Stimulated activated CD4-positive, alpha-beta T cell treated with anti-CD3 and anti-CD28 coated beads, TNF-alpha, amount 100 ng/mL, for 24 hours (primary cell): ENCODE results near the gene ATP8A2.

Source experiments
- DNase-seq, 3 experiments: peaks; one replicate each; pipeline ENCODE4 v3.0.0-alpha.2; 2020; ENCODE audit warnings: low read depth in 3 of 3

ATP8A2 gene

DNA sequence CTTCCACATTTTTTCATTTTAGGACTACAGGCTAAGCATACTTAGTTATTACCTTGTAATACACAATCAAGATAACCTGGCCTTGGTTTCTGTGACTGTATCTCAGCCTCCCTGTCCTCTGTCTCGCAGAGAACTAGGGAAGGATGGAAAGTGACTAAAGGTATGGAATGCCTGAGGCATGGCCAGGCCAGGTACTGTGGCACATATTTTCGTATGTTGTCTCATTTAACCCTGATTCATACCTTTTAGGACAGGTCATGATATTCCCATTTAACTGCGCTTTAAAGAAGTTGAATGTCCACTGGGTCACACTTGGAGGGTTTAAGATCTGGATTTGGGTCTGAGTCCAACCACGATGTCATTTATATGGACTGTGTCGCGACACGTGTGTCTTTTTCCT lies 357.4 kb downstream of the ATP8A2 start:
- no peak for DNase-seq

- DNase-seq = no peak
These were observed 359.3 kb downstream of the ATP8A2 start for GRCh38 chr13:25731037-25731436.

DNA sequence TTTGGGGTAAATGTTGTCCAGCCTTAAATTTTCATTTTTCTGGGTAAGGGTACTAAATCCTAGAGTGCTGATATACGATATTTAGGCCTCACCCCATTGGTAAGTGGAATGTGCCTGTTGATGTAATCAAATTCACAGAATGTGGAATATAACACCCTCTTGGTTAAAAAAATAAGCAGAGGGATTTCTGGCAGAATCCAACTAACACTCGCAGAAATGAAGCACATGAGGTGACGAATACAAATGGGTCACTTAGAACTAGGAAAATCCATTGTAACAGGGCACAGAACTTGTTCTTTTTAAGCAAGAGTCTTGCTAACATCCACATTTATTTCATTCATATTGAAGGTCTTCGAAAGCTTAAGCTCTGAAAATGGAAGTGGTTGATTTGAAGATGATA lies 359.8 kb downstream of the ATP8A2 start:
- no peak for DNase-seq

DNA sequence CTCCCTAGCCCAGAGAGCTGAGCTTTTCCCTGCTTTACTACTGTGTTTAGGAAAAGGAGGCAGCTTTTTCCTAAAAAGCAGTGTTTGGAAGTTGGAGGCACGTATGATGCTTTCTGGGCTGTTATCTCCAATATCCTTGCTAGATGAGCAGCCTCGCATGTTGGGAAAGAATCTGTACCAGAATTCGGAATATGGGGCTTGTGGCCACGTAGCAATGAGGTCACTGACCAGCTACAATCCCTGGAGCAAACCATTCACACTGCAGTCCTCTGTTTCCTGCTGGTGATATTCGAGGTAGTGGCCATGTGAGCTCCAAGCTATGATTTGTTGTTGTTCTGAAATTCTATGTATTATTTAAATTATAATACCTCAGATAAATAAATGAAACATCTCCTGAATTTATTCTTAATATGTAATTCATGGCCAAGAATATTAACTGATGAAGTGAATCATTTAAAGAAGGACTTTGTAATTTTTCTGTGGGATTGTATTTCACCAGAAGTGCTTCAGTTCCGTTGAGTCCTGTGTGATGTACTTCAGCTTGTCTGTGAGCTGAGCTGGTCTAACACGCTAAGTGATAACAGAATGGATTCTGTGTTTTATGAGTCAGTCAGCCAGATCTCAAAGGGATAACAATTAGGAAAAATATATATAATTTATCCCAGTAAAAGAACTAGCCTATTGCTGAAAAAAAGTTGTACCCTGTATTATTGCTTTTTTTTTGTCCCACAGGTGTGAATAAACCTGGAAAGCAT lies 360.5 kb downstream of the ATP8A2 start:
- DNase-seq = no peak

- DNase-seq = no peak
These were observed 361.3 kb downstream of the ATP8A2 start for GRCh38 chr13:25733001-25733491.

DNA sequence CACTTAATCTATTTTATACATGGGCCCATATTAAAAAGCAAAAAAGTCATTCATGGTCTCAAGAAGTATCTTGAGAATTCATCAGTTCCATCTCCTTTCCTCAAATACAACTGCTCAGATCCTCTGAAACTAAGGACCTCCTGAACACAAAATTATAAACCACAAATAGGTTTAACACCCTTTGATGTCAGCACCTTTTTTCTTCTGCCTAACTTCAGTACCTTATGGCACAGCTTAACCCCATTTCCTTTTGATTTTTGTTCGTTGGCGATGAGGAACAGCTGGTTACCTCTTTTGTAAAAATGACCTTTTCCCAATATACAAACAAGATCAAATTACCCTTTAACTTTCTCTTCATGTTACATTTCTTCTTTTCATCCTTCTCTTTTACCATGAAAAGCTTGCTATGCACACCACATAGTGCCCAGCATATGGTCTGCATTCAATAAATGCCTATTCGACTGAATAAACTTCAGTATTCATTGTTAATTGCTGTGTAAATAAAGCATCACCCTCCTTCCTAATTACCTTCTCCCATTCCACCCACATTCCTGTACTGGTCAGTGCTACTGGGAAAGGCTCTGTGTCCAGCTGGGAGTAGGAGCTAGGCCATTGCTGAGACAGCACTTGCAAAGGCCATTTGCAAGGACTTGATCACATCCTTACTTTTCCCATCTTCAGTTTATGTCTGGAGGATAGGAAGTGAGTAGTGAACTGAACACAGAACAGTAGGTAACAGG lies 362.1 kb downstream of the ATP8A2 start:
- no peak for DNase-seq

- DNase-seq = no peak
These were observed 366.8 kb downstream of the ATP8A2 start for GRCh38 chr13:25738342-25739196.

- no peak for DNase-seq
These were observed 367.6 kb downstream of the ATP8A2 start for GRCh38 chr13:25739376-25739775.

DNA sequence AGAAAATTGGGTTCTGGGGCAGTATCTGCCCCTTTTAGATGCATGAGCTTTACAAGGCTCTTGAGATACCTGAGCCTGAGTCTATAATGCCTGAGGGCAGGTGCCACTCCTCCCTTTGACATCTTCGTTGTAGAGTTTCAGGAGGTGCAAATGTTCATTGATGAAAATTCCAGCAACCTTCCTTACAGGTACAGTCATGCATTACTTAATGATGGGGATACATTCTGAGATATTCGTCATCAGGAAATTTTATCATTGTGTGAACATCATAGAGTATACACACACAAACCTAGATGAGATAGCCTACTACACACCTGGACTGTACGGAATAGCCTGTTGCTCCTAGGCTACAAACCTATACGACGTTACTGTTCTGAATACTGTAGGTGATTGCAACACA lies 370.0 kb downstream of the ATP8A2 start:
- DNase-seq = no peak

GRCh38 chr13:25742220-25742619 lies 370.4 kb downstream of the ATP8A2 start:
- DNase-seq = no peak

DNA sequence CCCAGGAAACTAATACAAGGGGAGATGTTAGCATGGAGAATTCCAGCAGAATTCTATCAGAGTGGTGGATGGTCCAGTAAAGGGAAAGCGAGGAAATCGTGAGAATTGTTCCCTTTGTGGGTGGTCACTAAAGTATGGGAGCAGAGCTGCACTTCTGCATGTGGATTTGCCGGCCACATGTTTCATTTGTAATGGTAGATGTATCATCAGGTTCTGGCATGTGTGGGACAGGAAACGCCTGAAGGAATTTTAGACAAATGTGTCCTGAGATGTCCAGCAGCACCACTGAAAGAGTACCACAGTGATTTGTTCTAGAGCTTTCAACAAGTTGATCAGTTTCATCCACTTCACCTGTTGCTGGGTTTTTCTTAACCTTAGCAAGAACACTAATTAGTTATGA lies 371.6 kb downstream of the ATP8A2 start:
- DNase-seq = no peak

- DNase-seq = no peak
These were observed 372.4 kb downstream of the ATP8A2 start for GRCh38 chr13:25744178-25744577.

GRCh38 chr13:25746131-25746530 lies 374.4 kb downstream of the ATP8A2 start:
- DNase-seq = no peak

- no peak for DNase-seq
These were observed 381.3 kb downstream of the ATP8A2 start for GRCh38 chr13:25752957-25753551.

DNA sequence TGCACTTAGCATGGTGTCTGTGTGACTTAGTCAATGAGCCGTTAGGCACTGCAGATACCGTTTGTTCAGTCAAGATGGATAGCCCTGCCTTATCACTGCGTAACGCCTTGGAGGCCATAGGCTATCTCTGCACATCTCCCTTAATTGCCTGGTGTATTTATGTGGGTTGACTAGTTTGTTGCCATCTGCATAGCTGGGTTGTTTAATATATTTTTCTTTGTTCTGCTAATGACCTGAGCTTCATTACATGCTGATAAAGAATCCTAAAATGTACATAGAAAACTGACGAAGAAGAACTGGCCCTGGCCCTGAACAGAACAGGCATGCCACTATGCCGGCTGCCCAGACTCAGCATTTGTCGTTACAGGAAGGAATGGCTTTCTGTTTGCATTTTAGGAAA lies 382.2 kb downstream of the ATP8A2 start:
- DNase-seq = no peak

DNA sequence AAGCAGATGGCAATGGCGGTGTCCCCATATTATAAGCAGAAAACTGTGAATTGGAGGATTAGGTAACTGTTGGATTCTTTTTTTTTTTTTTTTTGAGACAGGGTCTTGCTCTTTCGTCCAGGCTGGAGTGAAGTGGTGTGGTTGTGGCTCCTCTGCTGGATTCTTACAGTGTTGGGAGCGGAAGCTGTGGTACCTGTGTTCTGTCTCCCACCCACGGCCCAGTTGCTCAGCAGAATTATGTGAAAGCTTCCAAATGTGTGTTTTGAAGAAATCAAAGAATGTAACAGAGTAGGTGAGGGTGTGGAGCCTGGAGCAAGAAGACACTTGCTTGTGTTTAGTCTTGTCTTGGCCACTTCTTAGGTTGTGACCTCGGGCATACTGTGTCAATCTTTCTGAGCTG lies 384.5 kb downstream of the ATP8A2 start:
- DNase-seq = no peak

- DNase-seq = no peak
These were observed 385.1 kb downstream of the ATP8A2 start for GRCh38 chr13:25756912-25757311.

GRCh38 chr13:25761041-25761440 lies 389.3 kb downstream of the ATP8A2 start:
- no peak for DNase-seq

DNA sequence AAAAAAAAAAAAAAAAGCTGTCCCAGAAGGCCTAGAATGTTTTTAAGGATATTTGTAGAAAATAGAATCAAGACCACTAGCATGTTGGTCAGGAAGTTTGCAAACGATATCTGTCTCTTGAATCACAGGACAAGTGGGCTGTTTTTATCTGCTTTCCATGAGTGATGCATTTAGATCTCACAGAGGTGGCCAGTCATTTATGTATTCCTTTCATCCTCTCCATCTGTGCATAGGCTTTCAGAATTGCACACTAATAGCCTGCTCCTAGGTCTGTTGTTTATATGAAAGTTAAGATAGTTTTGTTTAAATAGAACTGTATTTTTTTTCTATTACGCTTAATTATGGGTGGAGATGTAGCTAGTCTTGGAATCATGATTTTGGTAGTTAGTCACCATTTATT lies 390.5 kb downstream of the ATP8A2 start:
- no peak for DNase-seq

DNA sequence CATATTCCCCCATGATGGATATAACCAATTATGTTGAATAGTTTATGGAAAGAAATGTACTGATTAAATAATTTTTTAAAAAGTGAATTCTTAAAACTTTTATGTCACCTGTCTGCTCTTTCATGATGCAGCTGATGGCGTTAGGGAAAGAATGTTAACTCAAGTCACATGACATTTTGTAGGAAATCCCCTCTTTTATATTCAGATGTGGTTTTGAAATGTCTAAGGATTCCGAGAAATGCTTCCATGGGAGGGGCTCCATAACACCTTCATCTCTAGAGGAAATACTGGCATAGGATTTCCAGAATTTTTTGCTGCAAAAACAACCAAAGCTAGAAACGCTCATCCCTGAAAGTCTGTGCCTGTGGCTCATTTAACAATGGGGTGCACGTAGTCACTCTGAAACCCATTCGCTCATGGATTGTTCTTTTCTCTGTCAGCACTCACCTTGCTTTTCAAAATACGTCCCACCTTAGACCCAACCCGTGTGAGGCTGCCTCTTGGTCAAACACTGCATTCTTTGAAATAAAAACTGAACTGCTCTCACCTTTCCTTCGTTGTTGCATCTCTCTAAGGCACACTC lies 391.1 kb downstream of the ATP8A2 start:
- DNase-seq = no peak

GRCh38 chr13:25764378-25764777 lies 392.6 kb downstream of the ATP8A2 start:
- DNase-seq = no peak

GRCh38 chr13:25765266-25765665 lies 393.5 kb downstream of the ATP8A2 start:
- DNase-seq = no peak
